Panc1 (cell line): ENCODE results near the gene MYT1.

ENCODE experiments used
- POLR2AphosphoS5 ChIP-seq: IDR thresholded peaks from 2 replicates; pipeline ENCODE4 v1.6.1; 2012; ENCODE audit warnings: mild to moderate bottlenecking, low read depth, low read length, moderate library complexity
- SIN3A ChIP-seq: IDR thresholded peaks from 2 replicates; pipeline ENCODE4 v1.6.1; 2012; ENCODE audit warnings: low read depth, mild to moderate bottlenecking, low read length, moderate library complexity, borderline replicate concordance; ENCODE audit not compliant: insufficient read depth
- TCF7L2 ChIP-seq: IDR thresholded peaks from 2 replicates; pipeline ENCODE4 v1.6.1; 2011; ENCODE audit warnings: mild to moderate bottlenecking, low read depth, low read length, inconsistent platforms
- TF ChIP-seq, protein P1 (sequence below): fragments of 450-650 bp; IDR thresholded peaks from 2 replicates; pipeline ENCODE4 v1.5.1; 2017; ENCODE audit warnings: mild to moderate bottlenecking
- TF ChIP-seq, protein P2 (sequence below), 2 experiments: IDR thresholded peaks; 2 replicates each; pipeline ENCODE4 v1.6.1; 2011 to 2012; ENCODE audit warnings: low read depth in 2 of 2, control low read depth in 1 of 2, low read length in 1 of 2, mild to moderate bottlenecking in 1 of 2, moderate library complexity in 1 of 2; ENCODE audit not compliant: insufficient read depth in 1 of 2

DNA sequence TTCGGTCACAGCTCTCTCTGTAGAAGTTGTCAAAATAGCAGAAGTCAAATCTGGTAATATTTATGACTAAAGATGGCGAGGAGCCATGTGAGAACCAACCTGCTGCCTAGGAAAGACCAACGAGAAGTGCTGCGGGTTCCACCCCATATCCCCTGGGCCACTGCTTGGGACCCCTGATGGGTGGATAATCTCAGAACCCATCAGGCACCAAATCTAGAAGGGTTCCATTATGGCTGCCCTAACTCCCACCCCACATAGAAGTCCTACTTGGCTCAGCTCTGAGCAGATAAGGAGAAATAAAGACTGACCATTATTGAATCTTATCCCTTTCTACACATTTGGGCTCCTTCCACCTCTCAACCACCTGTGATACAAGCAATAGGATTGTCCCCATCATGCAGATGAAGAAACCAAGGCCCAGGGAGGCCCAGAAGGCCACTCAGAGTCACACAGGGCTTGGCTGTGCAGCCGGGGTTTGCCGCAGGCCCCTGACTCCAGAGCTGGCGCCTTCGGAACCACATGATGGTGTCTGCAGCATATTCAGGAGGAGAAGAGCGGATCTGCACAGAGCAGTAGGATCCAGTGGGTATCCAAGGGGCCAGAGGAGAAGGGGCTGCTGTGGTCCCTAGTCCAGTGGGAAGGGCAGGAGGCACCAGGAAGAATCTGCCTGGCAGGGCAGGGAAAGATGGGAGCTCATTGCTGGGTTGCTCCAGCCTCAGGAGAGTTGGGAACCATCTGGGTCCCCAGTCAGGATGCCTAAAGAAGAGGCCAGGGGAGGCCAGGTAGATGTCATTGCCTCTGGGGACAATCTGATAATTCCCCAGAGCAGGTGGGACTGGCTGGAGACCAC, 81.7 kb downstream of the MYT1 start:
- TF ChIP-seq, protein P1, sequence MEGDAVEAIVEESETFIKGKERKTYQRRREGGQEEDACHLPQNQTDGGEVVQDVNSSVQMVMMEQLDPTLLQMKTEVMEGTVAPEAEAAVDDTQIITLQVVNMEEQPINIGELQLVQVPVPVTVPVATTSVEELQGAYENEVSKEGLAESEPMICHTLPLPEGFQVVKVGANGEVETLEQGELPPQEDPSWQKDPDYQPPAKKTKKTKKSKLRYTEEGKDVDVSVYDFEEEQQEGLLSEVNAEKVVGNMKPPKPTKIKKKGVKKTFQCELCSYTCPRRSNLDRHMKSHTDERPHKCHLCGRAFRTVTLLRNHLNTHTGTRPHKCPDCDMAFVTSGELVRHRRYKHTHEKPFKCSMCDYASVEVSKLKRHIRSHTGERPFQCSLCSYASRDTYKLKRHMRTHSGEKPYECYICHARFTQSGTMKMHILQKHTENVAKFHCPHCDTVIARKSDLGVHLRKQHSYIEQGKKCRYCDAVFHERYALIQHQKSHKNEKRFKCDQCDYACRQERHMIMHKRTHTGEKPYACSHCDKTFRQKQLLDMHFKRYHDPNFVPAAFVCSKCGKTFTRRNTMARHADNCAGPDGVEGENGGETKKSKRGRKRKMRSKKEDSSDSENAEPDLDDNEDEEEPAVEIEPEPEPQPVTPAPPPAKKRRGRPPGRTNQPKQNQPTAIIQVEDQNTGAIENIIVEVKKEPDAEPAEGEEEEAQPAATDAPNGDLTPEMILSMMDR = no peak
- no peak for TF ChIP-seq POLR2AphosphoS5
- TF ChIP-seq, protein P2, sequence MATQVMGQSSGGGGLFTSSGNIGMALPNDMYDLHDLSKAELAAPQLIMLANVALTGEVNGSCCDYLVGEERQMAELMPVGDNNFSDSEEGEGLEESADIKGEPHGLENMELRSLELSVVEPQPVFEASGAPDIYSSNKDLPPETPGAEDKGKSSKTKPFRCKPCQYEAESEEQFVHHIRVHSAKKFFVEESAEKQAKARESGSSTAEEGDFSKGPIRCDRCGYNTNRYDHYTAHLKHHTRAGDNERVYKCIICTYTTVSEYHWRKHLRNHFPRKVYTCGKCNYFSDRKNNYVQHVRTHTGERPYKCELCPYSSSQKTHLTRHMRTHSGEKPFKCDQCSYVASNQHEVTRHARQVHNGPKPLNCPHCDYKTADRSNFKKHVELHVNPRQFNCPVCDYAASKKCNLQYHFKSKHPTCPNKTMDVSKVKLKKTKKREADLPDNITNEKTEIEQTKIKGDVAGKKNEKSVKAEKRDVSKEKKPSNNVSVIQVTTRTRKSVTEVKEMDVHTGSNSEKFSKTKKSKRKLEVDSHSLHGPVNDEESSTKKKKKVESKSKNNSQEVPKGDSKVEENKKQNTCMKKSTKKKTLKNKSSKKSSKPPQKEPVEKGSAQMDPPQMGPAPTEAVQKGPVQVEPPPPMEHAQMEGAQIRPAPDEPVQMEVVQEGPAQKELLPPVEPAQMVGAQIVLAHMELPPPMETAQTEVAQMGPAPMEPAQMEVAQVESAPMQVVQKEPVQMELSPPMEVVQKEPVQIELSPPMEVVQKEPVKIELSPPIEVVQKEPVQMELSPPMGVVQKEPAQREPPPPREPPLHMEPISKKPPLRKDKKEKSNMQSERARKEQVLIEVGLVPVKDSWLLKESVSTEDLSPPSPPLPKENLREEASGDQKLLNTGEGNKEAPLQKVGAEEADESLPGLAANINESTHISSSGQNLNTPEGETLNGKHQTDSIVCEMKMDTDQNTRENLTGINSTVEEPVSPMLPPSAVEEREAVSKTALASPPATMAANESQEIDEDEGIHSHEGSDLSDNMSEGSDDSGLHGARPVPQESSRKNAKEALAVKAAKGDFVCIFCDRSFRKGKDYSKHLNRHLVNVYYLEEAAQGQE (IDR thresholded peaks at IDR 0.05; ENCODE audit: insufficient read depth in 1 of 2, low read depth in 2 of 2, low read length in 1 of 2) = no peak
- TF ChIP-seq TCF7L2 = no peak
- TF ChIP-seq SIN3A = no peak
